H9 (cell line): Measurements from ENCODE around the gene DLD. TPM values are rescaled to one million over a fixed set of nuclear protein-coding genes. Genes with fewer than 3 reads are reported as not detected.

Source experiments
- DNase-seq: peaks from one replicate; pipeline ENCODE4 v3.0.0-alpha.2; 2017
- H2AFZ ChIP-seq: one replicate; pipeline ENCODE4 v1.6.1; 2013; ENCODE audit warnings: mild to moderate bottlenecking, low read length, control low read depth, moderate library complexity
- H2AK5ac ChIP-seq: 2 replicates; pipeline ENCODE4 v1.6.1; 2013; ENCODE audit warnings: low read length, control low read depth, mixed read lengths; ENCODE audit not compliant: insufficient read length
- H2BK120ac ChIP-seq: one replicate; pipeline ENCODE4 v1.6.1; 2013; ENCODE audit warnings: low read depth, mild to moderate bottlenecking, low read length, control low read depth, inconsistent platforms; ENCODE audit not compliant: poor library complexity, severe bottlenecking
- H2BK12ac ChIP-seq: 2 replicates; pipeline ENCODE4 v1.6.1; 2013; ENCODE audit warnings: low read length, control low read depth, mixed read lengths, low read depth; ENCODE audit not compliant: insufficient read length
- H2BK15ac ChIP-seq: 2 replicates; pipeline ENCODE4 v1.6.1; 2013; ENCODE audit warnings: low read depth, low read length, control low read depth
- H2BK20ac ChIP-seq: one replicate; pipeline ENCODE4 v1.6.1; 2013; ENCODE audit warnings: low read depth, mild to moderate bottlenecking, low read length, control low read depth, inconsistent platforms; ENCODE audit not compliant: poor library complexity, severe bottlenecking
- H2BK5ac ChIP-seq: 2 replicates; pipeline ENCODE4 v1.6.1; 2013; ENCODE audit warnings: low read length, control low read depth, mixed read lengths; ENCODE audit not compliant: insufficient read length
- H3K14ac ChIP-seq: 2 replicates; pipeline ENCODE4 v1.6.1; 2013; ENCODE audit warnings: low read length, control low read depth; ENCODE audit not compliant: insufficient read depth
- H3K18ac ChIP-seq: 2 replicates; pipeline ENCODE4 v1.6.1; 2013; ENCODE audit warnings: low read depth, mild to moderate bottlenecking, mixed read lengths, low read length, control low read depth; ENCODE audit not compliant: insufficient read length
- H3K23ac ChIP-seq: 2 replicates; pipeline ENCODE4 v1.6.1; 2013; ENCODE audit warnings: low read length, control low read depth, mixed read lengths, low read depth; ENCODE audit not compliant: insufficient read length
- H3K23me2 ChIP-seq: 2 replicates; pipeline ENCODE4 v1.6.1; 2013; ENCODE audit warnings: low read depth, mild to moderate bottlenecking, mixed read lengths, low read length, control low read depth; ENCODE audit not compliant: insufficient read length, poor library complexity, severe bottlenecking
- H3K27ac ChIP-seq: 2 replicates; pipeline ENCODE4 v1.5.1; 2013; ENCODE audit warnings: low read length, control low read depth, mixed read lengths, low read depth; ENCODE audit not compliant: insufficient read length
- H3K27me3 ChIP-seq: 2 replicates; pipeline ENCODE4 v1.6.1; 2013; ENCODE audit warnings: low read length, control low read depth, inconsistent platforms; ENCODE audit not compliant: insufficient read depth
- H3K4ac ChIP-seq: 2 replicates; pipeline ENCODE4 v1.6.1; 2013; ENCODE audit warnings: low read depth, mild to moderate bottlenecking, control low read depth, inconsistent platforms, low read length, moderate library complexity
- H3K4me1 ChIP-seq: 2 replicates; pipeline ENCODE4 v1.6.1; 2013; ENCODE audit warnings: low read length, control low read depth, inconsistent platforms; ENCODE audit not compliant: insufficient read depth
- H3K4me2 ChIP-seq: 2 replicates; pipeline ENCODE4 v1.6.1; 2013; ENCODE audit warnings: low read length, control low read depth, mixed read lengths; ENCODE audit not compliant: insufficient read length, insufficient read depth
- H3K56ac ChIP-seq: 2 replicates; pipeline ENCODE4 v1.6.1; 2013; ENCODE audit warnings: low read depth, mild to moderate bottlenecking, mixed read lengths, low read length, control low read depth; ENCODE audit not compliant: insufficient read length
- H3K79me1 ChIP-seq: 2 replicates; pipeline ENCODE4 v1.6.1; 2013; ENCODE audit warnings: low read depth, mild to moderate bottlenecking, moderate library complexity, low read length, control low read depth, inconsistent platforms; ENCODE audit not compliant: insufficient read depth, poor library complexity, severe bottlenecking
- H3K79me2 ChIP-seq: 2 replicates; pipeline ENCODE4 v1.6.1; 2013; ENCODE audit warnings: low read length, control low read depth, inconsistent platforms; ENCODE audit not compliant: insufficient read depth
- H3K9ac ChIP-seq: 2 replicates; pipeline ENCODE4 v1.6.1; 2013; ENCODE audit warnings: low read length, control low read depth, mixed read lengths; ENCODE audit not compliant: insufficient read length; ENCODE audit errors: extremely low read depth
- H3K9me3 ChIP-seq: one replicate; pipeline ENCODE4 v1.6.1; 2013; ENCODE audit warnings: low read depth, low read length, inconsistent platforms; ENCODE audit not compliant: control insufficient read depth
- H3T11ph ChIP-seq: one replicate; pipeline ENCODE4 v1.6.1; 2013; ENCODE audit warnings: mild to moderate bottlenecking, low read length, control low read depth, inconsistent platforms
- H4K20me1 ChIP-seq: one replicate; pipeline ENCODE4 v1.6.1; 2013; ENCODE audit not compliant: control insufficient read depth, insufficient read length, insufficient read depth
- H4K5ac ChIP-seq: 2 replicates; pipeline ENCODE4 v1.6.1; 2013; ENCODE audit warnings: low read depth, mild to moderate bottlenecking, mixed read lengths, low read length, control low read depth; ENCODE audit not compliant: insufficient read length
- H4K8ac ChIP-seq: replicated peaks from 2 replicates; pipeline ENCODE4 v1.6.1; 2013; ENCODE audit warnings: low read length, control low read depth, mixed read lengths, low read depth; ENCODE audit not compliant: insufficient read length
- H4K91ac ChIP-seq: 2 replicates; pipeline ENCODE4 v1.6.1; 2013; ENCODE audit warnings: low read depth, mild to moderate bottlenecking, moderate library complexity, mixed read lengths, low read length, control low read depth; ENCODE audit not compliant: insufficient read length
- H3K27ac Mint-ChIP-seq, 3 experiments: 2 replicates in 2 of 3; 3 replicates in 1 of 3; pipeline ENCODE4 v1.8.0; 2020 to 2021; ENCODE audit warnings: mixed read lengths in 3 of 3, mild to moderate bottlenecking in 1 of 3, moderate library complexity in 1 of 3
- H3K27me3 Mint-ChIP-seq: 2 replicates; pipeline ENCODE4 v1.8.0; 2021; ENCODE audit warnings: low read depth, mild to moderate bottlenecking, moderate library complexity, mixed read lengths
- H3K36me3 Mint-ChIP-seq, 3 experiments: 2 replicates in 2 of 3; 3 replicates in 1 of 3; pipeline ENCODE4 v1.8.0; 2020 to 2021; ENCODE audit warnings: low read depth in 3 of 3, mixed read lengths in 3 of 3; ENCODE audit not compliant: insufficient read depth in 1 of 3
- H3K4me1 Mint-ChIP-seq, 2 experiments: 2 replicates each; pipeline ENCODE4 v1.8.0; 2020; ENCODE audit warnings: mixed read lengths in 2 of 2
- H3K4me3 Mint-ChIP-seq, 2 experiments: 2 replicates in 1 of 2; 3 replicates in 1 of 2; pipeline ENCODE4 v1.8.0; 2020 to 2021; ENCODE audit warnings: mild to moderate bottlenecking in 2 of 2, mixed read lengths in 2 of 2, moderate library complexity in 1 of 2
- H3K9me3 Mint-ChIP-seq, 2 experiments: 2 replicates in 1 of 2; 3 replicates in 1 of 2; pipeline ENCODE4 v1.8.0; 2020; ENCODE audit warnings: mild to moderate bottlenecking in 2 of 2, mixed read lengths in 2 of 2, moderate library complexity in 1 of 2
- WGBS: extraction: QIAGEN DNeasy Blood & Tissue Kit; methylation state at CpG from one replicate; pipeline ENCODE4 v1.1.7; 2013; ENCODE audit warnings: missing lambda C conversion rate, low lambda C conversion rate, mixed read lengths; ENCODE audit not compliant: insufficient read length; ENCODE audit errors: extremely low coverage; 5-methylcytosine and 5-hydroxymethylcytosine counted together
- total RNA-seq: library from RNA; stranded (reverse); gene quantifications from 2 replicates; pipeline ENCODE4 v1.2.1, GENCODE V29; 2021
- TF ChIP-seq, protein P1 (sequence below): fragments of 200-600 bp; sonication (generic); conservative IDR thresholded peaks from 3 replicates; pipeline ENCODE4 v1.8.0; 2021; ENCODE audit warnings: antibody characterized with exemption, mild to moderate bottlenecking

Gene DLD
- total RNA-seq, 1 experiment from 2014 or later, result 93.7 TPM

DNA sequence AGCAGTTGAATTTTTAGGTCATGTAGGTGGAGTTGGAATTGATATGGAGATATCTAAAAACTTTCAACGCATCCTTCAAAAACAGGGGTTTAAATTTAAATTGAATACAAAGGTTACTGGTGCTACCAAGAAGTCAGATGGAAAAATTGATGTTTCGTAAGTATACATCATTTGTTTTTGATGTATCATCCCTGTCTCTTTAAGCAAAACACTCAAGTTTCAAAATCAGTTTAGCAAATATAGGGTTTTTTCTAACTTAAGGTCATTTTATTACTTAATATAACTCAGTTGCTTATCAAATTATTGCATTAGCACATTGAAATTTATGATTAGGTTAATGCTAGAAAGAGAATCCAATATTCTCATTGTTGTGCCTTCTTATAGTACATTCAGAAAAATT is 24.6 kb downstream of the DLD start:
- Mint-ChIP-seq H3K4me3 (no peak overlapping the region), H3K27ac (no peak overlapping the region), H3K4me1 (no peaks in the 10 kb centered on the region), H3K9me3 (no peaks in the 10 kb centered on the region; a peak in 1 of 5 replicates), H3K27me3 (no peaks in the 10 kb centered on the region), H3K36me3 (peaks cover 31 to 78% (median 62%) of the 10 kb centered on the region in 3 experiments; a peak in 6 of 7 replicates)
- Histone ChIP-seq H4K8ac (no peak overlapping the region), H3K4me1 (no peaks in the 10 kb centered on the region), H3K9me3 (no peaks in the 10 kb centered on the region), H3K79me2 (no peaks in the 10 kb centered on the region), H3K27me3 (no peaks in the 10 kb centered on the region), H3K79me1 (no peaks in the 10 kb centered on the region), H2BK15ac (no peak overlapping the region), H3K56ac (no peak overlapping the region), H2BK120ac (no peak overlapping the region), H2AFZ (no peak overlapping the region), H3K4me2 (no peak overlapping the region), H3K14ac (no peak overlapping the region), H3T11ph (no peak overlapping the region), H2AK5ac (no peak overlapping the region), H2BK5ac (no peak overlapping the region), H2BK20ac (no peak overlapping the region), H3K4ac (no peak overlapping the region), H4K91ac (no peak overlapping the region), H4K5ac (no peak overlapping the region), H3K18ac (no peak overlapping the region), H3K23me2 (no peaks in the 10 kb centered on the region), H3K9ac (no peak overlapping the region), H2BK12ac (no peak overlapping the region), H3K23ac (no peak overlapping the region), H4K20me1 (no peaks in the 10 kb centered on the region), H3K27ac (no peak overlapping the region)
- TF ChIP-seq, protein P1, sequence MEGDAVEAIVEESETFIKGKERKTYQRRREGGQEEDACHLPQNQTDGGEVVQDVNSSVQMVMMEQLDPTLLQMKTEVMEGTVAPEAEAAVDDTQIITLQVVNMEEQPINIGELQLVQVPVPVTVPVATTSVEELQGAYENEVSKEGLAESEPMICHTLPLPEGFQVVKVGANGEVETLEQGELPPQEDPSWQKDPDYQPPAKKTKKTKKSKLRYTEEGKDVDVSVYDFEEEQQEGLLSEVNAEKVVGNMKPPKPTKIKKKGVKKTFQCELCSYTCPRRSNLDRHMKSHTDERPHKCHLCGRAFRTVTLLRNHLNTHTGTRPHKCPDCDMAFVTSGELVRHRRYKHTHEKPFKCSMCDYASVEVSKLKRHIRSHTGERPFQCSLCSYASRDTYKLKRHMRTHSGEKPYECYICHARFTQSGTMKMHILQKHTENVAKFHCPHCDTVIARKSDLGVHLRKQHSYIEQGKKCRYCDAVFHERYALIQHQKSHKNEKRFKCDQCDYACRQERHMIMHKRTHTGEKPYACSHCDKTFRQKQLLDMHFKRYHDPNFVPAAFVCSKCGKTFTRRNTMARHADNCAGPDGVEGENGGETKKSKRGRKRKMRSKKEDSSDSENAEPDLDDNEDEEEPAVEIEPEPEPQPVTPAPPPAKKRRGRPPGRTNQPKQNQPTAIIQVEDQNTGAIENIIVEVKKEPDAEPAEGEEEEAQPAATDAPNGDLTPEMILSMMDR, result no peak
- no CpG with 5 or more reads among the region's 2 CpGs for WGBS
- DNase-seq, result no peak
